GM10248 (cell line): ENCODE measurements around the gene KSR2.

Source experiments
- CTCF ChIA-PET: fragments of 300-600 bp; sonication (Branson Sonifier 250); formaldehyde crosslinking; extraction: SDS; loops from one replicate; lab custom pipeline; 2021; ENCODE audit warnings: antibody characterized with exemption; lab: Yijun Ruan, JAX
- POLR2A ChIA-PET: fragments of 350-650 bp; sonication (Branson Sonifier 250); formaldehyde crosslinking; extraction: SDS; loops from one replicate; lab custom pipeline; 2020; ENCODE audit warnings: antibody characterized with exemption; lab: Yijun Ruan, JAX
- DNase-seq: peaks from one replicate; pipeline ENCODE4 v3.0.0; 2012; ENCODE audit errors: extremely low spot score
- TF ChIP-seq, protein P1 (sequence below): IDR thresholded peaks from 2 replicates; pipeline ENCODE4 v1.5.1; 2012; ENCODE audit warnings: mild to moderate bottlenecking, low read depth; ENCODE audit errors: extremely low read depth, missing control alignments, control extremely low read depth

The KSR2 gene

DNA sequence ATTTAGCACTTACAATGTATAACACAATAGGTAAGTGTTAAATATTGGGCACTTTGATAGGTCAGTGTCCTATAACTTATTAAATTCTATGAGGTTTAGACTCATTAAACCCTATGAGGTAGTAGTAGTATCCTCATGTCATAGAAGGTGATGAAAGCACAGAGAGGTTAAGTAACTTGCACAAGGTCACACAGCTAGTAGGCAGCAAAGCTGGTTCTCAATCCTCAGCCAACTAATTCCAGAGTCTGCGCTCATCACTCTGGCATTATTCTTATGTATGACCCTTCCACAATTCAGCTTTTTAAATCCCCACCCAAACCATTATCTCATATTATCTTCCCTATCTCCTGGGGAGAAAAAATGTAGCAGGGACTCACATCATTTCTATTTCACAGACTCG, 141.1 kb downstream of the KSR2 start:
- ChIA-PET POLR2A (no interaction called here), CTCF (interaction anchor here (1.3 to 1.9 kb wide), 2 partner anchors 10 to 30 kb away, joined by 4 to 19 read pairs; no protein-coding TSS in a partner anchor)
- DNase-seq, result no peak
- TF ChIP-seq, protein P1, sequence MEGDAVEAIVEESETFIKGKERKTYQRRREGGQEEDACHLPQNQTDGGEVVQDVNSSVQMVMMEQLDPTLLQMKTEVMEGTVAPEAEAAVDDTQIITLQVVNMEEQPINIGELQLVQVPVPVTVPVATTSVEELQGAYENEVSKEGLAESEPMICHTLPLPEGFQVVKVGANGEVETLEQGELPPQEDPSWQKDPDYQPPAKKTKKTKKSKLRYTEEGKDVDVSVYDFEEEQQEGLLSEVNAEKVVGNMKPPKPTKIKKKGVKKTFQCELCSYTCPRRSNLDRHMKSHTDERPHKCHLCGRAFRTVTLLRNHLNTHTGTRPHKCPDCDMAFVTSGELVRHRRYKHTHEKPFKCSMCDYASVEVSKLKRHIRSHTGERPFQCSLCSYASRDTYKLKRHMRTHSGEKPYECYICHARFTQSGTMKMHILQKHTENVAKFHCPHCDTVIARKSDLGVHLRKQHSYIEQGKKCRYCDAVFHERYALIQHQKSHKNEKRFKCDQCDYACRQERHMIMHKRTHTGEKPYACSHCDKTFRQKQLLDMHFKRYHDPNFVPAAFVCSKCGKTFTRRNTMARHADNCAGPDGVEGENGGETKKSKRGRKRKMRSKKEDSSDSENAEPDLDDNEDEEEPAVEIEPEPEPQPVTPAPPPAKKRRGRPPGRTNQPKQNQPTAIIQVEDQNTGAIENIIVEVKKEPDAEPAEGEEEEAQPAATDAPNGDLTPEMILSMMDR, result no peak

DNA sequence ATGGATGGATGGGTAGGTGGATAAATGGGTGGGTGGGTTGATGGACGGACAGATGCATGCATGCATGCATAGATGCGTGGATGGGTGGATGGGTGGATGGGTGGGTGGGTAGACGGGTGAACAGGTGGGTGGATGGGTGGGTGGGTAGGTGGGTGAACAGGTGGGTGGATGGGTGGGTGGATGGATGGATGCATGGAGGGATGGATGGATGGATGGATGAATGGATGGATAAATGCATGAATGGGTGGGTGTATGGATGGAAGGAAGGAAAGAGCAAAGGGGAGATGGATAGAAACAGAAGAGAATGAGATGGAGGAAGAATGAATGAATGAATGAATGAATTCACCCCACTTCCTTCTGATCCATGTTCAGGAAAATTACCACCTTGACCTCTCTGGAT, 143.0 kb downstream of the KSR2 start:
- POLR2A ChIA-PET, result no interaction called here
- no peak for DNase-seq
- CTCF ChIA-PET, result interaction anchor here (1.9 to 2.0 kb wide), 2 partner anchors 11 kb away, joined by 6 to 19 read pairs; no protein-coding TSS in a partner anchor
- TF ChIP-seq, protein P1, result no peak

GRCh38 chr12:117821480-117822175, 147.2 kb downstream of the KSR2 start:
- POLR2A ChIA-PET, result no interaction called here
- TF ChIP-seq, protein P1, result no peak
- CTCF ChIA-PET, result interaction anchor here (1.0 kb wide), 1 partner anchor 35 kb away, joined by 3 read pairs; no protein-coding TSS in a partner anchor
- no peak for DNase-seq

- CTCF ChIA-PET, result interaction anchor here (0.8 to 2.2 kb wide), 3 partner anchors 17 to 46 kb away, joined by 3 to 9 read pairs (median 3); no protein-coding TSS in a partner anchor
- TF ChIP-seq, protein P1, result no peak
Observed at GRCh38 chr12:117820216-117820907, 148.4 kb downstream of the KSR2 start.

GRCh38 chr12:117819160-117819559, 149.6 kb downstream of the KSR2 start:
- ChIA-PET POLR2A (no interaction called here), CTCF (interaction anchor here (0.8 to 2.2 kb wide), 6 partner anchors 10 to 37 kb away, joined by 3 to 9 read pairs (median 3); no protein-coding TSS in a partner anchor)
- TF ChIP-seq, protein P1, result no peak
- no peak for DNase-seq

More at GRCh38 chr12:117820216-117820907, 148.4 kb downstream of the KSR2 start:
- POLR2A ChIA-PET, result no interaction called here
- no peak for DNase-seq

DNA sequence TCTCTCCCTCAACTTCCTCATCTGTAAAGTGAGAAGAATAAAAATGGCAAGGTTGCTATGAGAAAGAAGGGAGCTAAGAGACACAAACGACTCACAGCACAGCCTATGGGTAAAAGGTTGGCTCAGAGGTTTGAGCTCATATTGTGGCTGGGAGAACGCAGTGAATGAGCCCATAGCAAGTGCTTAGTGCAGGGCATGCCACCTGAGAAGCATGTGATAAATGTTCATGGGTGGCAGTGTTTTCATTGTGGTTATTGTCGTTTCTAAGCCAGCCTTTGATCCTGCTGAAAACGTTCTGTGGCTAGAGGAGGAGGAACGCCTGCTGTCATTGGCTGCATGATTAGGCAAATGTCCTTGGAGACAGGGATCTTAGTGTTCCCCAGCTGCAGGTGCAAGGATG, 150.4 kb downstream of the KSR2 start:
- ChIA-PET CTCF (interaction anchor here (0.8 to 2.2 kb wide), 6 partner anchors 9 to 38 kb away, joined by 3 to 9 read pairs (median 4); no protein-coding TSS in a partner anchor), POLR2A (no interaction called here)
- TF ChIP-seq, protein P1, result no peak
- no peak for DNase-seq
